OCI-LY1 (cell line): ENCODE measurements around the gene ADAMTS12.

Experiments used
- H2AFZ ChIP-seq: fragments of 200-600 bp; sonication (generic), shearing (Covaris generic); 2 replicates; pipeline ENCODE4 v1.6.0; 2014; ENCODE audit warnings: antibody characterized with exemption, mild to moderate bottlenecking, low read length
- H3F3A ChIP-seq: fragments of 200-600 bp; sonication (generic), shearing (Covaris generic); 2 replicates; pipeline ENCODE4 v1.6.0; 2014; ENCODE audit warnings: mild to moderate bottlenecking, antibody characterized with exemption, low read length, moderate library complexity; ENCODE audit not compliant: insufficient read depth
- H3K27ac ChIP-seq: fragments of 200-600 bp; sonication (generic); 2 replicates; pipeline ENCODE4 v1.5.1; 2014; ENCODE audit warnings: low read length, mixed run types, mild to moderate bottlenecking, low read depth; ENCODE audit not compliant: poor library complexity, severe bottlenecking
- H3K27me3 ChIP-seq: fragments of 200-600 bp; sonication (generic); 2 replicates; pipeline ENCODE4 v1.6.0; 2014; ENCODE audit warnings: antibody characterized with exemption, mild to moderate bottlenecking, low read length, moderate library complexity; ENCODE audit not compliant: insufficient read depth
- H3K36me3 ChIP-seq: fragments of 200-600 bp; sonication (generic); 2 replicates; pipeline ENCODE4 v1.6.1; 2014; ENCODE audit warnings: mild to moderate bottlenecking, antibody characterized with exemption, low read length, moderate library complexity, mixed read lengths; ENCODE audit not compliant: insufficient read depth
- H3K4me1 ChIP-seq: fragments of 200-600 bp; sonication (generic); 2 replicates; pipeline ENCODE4 v1.5.1; 2014; ENCODE audit warnings: mild to moderate bottlenecking, low read length, moderate library complexity; ENCODE audit not compliant: insufficient read depth, severe bottlenecking
- H3K4me2 ChIP-seq: fragments of 200-600 bp; sonication (generic), shearing (Covaris generic); 2 replicates; pipeline ENCODE4 v1.6.1; 2014; ENCODE audit warnings: low read length
- H3K4me3 ChIP-seq: fragments of 200-600 bp; sonication (generic); 2 replicates; pipeline ENCODE4 v1.5.1; 2014; ENCODE audit warnings: low read length, low read depth, mild to moderate bottlenecking, mixed read lengths; ENCODE audit not compliant: poor library complexity, severe bottlenecking
- H3K79me2 ChIP-seq: fragments of 200-600 bp; shearing (Covaris generic); 2 replicates; pipeline ENCODE4 v1.6.1; 2016; ENCODE audit warnings: mixed run types, low read length, mixed read lengths; ENCODE audit not compliant: insufficient read depth
- H3K9ac ChIP-seq: fragments of 200-600 bp; sonication (generic), shearing (Covaris generic); 2 replicates; pipeline ENCODE4 v1.6.1; 2014; ENCODE audit warnings: mild to moderate bottlenecking, low read length, mixed read lengths
- H3K9me2 ChIP-seq: fragments of 200-600 bp; sonication (generic), shearing (Covaris generic); 2 replicates; pipeline ENCODE4 v1.6.1; 2014; ENCODE audit warnings: low read depth, mild to moderate bottlenecking, low read length, mixed read lengths
- H3K9me3 ChIP-seq: fragments of 200-600 bp; shearing (Covaris generic); 2 replicates; pipeline ENCODE4 v1.6.1; 2014; ENCODE audit warnings: low read length, mixed read lengths
- H4K20me1 ChIP-seq: fragments of 200-600 bp; sonication (generic), shearing (Covaris generic); 2 replicates; pipeline ENCODE4 v1.6.0; 2016; ENCODE audit warnings: mild to moderate bottlenecking, low read length; ENCODE audit not compliant: insufficient read depth
- CTCF ChIP-seq: fragments of 200-600 bp; sonication (generic), shearing (Covaris generic); IDR thresholded peaks from 2 replicates; pipeline ENCODE4 v1.5.1; 2017; ENCODE audit warnings: mild to moderate bottlenecking, antibody characterized with exemption, low read length, moderate library complexity, mixed read lengths
- EZH2 ChIP-seq: fragments of 200-600 bp; sonication (generic), shearing (Covaris generic); IDR thresholded peaks from 2 replicates; pipeline ENCODE4 v1.8.0; 2017; ENCODE audit warnings: borderline replicate concordance, mixed run types, mild to moderate bottlenecking, antibody characterized with exemption, low read length, moderate library complexity, mixed read lengths

ADAMTS12 gene

GRCh38 chr5:33763435-33763834, 128.4 kb downstream of the ADAMTS12 start:
- no peak for TF ChIP-seq CTCF
- no peak for TF ChIP-seq EZH2
- Histone ChIP-seq H3F3A (no peaks in the 10 kb centered on the region), H3K27ac (no peak overlapping the region)

GRCh38 chr5:33762859-33763258, 128.9 kb downstream of the ADAMTS12 start:
- H3K36me3 ChIP-seq: no peaks in the 10 kb centered on the region

More at GRCh38 chr5:33763435-33763834, 128.4 kb downstream of the ADAMTS12 start:
- Histone ChIP-seq H3K79me2 (no peaks in the 10 kb centered on the region), H3K9ac (no peak overlapping the region), H3K4me1 (no peaks in the 10 kb centered on the region), H3K9me3 (no peaks in the 10 kb centered on the region), H4K20me1 (no peaks in the 10 kb centered on the region), H3K9me2 (no peaks in the 10 kb centered on the region), H3K4me2 (no peak overlapping the region), H3K36me3 (no peaks in the 10 kb centered on the region), H2AFZ (no peak overlapping the region), H3K27me3 (no peaks in the 10 kb centered on the region), H3K4me3 (no peak overlapping the region)

GRCh38 chr5:33761139-33761538, 130.7 kb downstream of the ADAMTS12 start:
- no peaks in the 10 kb centered on the region for H3F3A ChIP-seq
- no peak overlapping the region for H3K4me2 ChIP-seq
- no peak overlapping the region for H3K27ac ChIP-seq
- H3K4me1 ChIP-seq: no peaks in the 10 kb centered on the region
- no peak overlapping the region for H3K9ac ChIP-seq
- no peaks in the 10 kb centered on the region for H3K79me2 ChIP-seq
- H3K9me2 ChIP-seq: no peaks in the 10 kb centered on the region
- H3K4me3 ChIP-seq: no peak overlapping the region
- no peaks in the 10 kb centered on the region for H3K27me3 ChIP-seq
- TF ChIP-seq EZH2 (no peak), CTCF (no peak)
- H4K20me1 ChIP-seq: no peaks in the 10 kb centered on the region
- no peaks in the 10 kb centered on the region for H3K36me3 ChIP-seq
- no peak overlapping the region for H2AFZ ChIP-seq
- no peaks in the 10 kb centered on the region for H3K9me3 ChIP-seq

More at GRCh38 chr5:33762859-33763258, 128.9 kb downstream of the ADAMTS12 start:
- Histone ChIP-seq H3K27me3 (no peaks in the 10 kb centered on the region), H3K4me3 (no peak overlapping the region), H3K9me2 (no peaks in the 10 kb centered on the region), H2AFZ (no peak overlapping the region), H3K27ac (no peak overlapping the region), H3K4me1 (no peaks in the 10 kb centered on the region), H3K4me2 (no peak overlapping the region), H3K9me3 (no peaks in the 10 kb centered on the region), H4K20me1 (no peaks in the 10 kb centered on the region), H3K79me2 (no peaks in the 10 kb centered on the region), H3F3A (no peaks in the 10 kb centered on the region), H3K9ac (no peak overlapping the region)
- TF ChIP-seq CTCF (no peak), EZH2 (no peak)
